Stimulated activated CD4-positive, alpha-beta T cell treated with anti-CD3 and anti-CD28 coated beads, Interleukin-2, amount 100 ng/mL, for 4 hours (primary cell): ENCODE data around the gene HOXA10.

Source experiments
- DNase-seq: peaks from one replicate; pipeline ENCODE4 v3.0.0-alpha.2; 2020; ENCODE audit warnings: low read depth

Gene HOXA10

DNA sequence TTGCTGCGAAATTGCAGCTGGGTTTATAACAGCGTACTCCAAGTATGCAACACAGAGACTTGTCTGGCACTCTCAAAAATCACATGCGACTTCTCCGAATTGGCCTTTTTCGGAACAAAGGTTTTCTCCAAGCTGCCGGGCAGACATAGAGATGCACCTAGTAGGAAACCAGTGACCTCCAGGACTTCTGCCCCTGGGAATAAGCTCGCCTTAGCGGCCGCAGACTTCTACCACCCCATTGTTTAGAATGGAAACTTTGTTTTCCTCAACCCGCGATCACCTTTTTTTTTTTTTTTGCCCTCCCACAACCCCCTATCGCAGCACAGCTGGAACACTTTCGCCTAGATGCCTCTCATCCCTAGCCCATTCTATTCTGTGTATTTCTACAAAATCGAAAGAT lies 4.9 kb upstream of the HOXA10 start:
- DNase-seq: no peak

DNA sequence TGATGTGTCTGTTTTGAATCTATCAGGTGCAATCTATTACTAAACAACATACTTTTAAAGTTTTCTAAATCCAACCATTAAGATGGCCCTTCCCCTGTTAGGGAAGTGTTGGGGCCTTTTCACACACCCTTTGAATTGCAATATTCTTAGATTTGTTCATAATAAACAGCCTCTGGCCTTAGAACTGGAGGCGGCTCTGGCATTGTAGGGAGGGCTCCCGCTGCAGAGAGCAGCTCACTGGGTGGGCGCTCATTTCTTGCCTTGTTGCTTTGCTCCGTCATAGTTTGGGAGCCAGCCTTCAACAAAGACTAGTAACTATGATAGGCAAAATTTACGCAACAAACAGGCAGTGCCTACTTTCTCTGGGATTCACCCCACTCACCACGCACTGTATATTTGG lies 4.2 kb upstream of the HOXA10 start:
- no peak for DNase-seq

DNA sequence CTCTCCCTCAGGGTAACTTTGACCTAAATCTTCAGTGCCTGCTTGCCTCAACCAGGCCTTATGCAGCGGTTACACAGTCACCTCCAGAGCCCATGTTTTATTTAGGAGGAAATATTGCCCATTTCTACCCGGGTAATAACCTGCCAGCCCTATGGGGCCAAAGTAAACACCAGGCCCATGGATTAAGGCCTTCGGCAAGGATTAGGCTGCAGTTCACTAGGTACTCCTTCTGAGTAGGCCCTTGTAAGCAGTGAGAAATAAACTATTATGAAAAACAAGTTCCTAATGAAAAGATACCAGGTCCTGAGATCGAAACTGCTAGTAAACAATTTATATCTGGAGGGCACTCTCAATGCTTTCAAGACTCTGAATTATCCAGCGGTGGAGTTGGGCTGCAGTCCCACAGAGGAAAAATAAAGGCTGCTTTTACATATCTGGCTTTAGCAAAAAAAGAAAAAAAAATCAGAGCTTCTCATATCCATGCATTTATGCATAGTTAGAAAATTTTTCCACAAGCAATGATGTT lies 3.7 kb upstream of the HOXA10 start:
- no peak for DNase-seq

DNA sequence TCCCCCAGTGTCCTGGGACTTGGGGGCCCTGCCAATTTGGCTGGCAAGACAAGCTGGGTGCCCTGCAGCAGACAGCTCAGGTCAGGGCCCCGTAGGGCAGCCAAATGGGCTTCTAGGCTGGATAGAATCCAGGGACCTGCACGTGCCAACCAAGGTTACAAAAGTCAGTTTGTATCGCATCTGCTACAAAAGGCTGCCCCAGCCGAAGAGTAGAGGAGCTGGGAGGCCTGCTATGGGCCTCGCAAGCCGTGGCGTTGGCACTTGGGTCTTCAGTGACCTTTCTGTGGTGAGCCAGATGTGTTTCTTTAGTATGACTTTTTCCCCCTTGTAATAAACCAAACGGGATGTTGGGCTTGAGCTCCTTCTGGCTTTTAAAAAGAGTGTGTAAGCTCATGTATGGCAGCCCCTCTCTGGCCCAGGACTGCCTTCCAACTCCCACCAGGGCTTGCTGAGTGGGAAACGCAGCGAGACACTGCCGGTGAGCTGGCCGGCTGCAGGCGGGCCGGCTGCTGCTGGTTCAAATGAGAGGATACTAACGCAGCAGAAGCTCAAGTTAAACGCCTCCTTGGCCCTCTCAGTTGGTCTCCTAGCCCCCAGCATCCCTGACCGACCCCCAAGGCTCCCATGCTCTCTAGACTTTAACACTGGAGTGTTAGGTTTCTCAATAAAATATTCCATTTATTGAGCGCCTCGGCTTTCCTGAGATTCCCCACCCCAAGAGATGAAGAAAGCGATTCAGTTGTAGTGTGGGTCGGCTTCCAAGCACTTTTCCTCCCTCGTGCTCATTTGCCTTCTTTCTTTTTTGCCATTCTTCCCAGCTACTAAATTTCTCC lies 3.1 kb upstream of the HOXA10 start:
- DNase-seq: no peak

DNA sequence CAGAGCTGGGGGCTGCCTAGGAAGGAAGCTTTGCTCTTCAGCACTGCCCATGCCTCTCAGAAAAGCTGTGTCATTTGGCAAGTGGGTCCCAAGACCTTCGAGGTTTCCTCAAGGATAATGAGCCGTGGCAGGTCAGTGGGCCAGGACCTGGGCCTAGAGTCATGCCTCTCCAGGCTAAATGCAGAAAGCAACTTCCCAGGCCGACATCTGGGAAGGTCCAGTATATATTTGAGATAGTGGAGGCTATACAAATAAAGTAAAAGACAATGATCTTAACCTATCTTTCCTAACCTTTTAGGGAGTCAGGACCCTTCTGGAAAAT lies 2.4 kb upstream of the HOXA10 start:
- DNase-seq: no peak

DNA sequence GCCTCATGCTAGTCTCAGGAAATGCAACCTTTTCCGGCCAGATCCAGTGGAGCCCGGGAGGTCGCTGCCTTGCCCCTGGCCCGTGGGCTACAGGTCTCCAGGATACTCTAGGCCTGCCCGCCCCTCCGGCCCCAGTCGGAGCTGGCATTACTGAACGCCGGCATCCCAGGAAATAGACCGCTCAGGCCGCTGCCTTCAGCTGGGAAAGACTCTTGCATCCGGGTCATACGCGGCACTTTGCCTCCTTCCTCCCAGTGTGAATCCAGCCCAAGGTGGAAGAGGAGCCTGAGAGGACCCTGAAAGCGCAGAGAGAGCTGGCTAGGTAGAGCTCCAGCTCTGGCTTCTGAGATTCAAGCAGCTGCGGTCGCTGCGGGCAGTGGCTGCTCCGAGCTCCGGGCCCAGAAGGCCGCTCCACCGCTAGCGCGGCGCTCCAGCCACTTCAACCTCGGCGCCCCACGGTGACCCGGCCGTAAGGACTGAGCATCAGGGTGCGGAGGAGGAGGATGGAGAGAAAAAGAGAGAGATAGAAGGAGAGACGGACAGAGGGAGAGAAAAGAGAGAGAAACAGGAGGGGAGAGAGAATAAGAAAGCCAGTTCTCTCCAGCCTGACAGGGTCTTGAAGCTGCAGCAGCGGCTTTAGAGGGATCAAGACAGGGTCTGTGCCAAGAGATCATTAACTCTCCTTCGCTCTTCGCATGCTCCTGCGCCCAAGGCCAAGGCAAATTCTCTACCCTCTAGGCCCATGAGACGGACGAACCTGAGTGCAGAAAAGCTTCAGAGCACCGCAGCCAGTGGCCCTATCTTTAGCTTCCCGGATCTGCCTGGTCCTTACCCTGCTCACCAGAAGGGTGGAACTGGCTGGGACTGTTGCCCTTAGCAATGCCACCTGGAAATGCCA lies 1.8 kb upstream of the HOXA10 start:
- no peak for DNase-seq

DNA sequence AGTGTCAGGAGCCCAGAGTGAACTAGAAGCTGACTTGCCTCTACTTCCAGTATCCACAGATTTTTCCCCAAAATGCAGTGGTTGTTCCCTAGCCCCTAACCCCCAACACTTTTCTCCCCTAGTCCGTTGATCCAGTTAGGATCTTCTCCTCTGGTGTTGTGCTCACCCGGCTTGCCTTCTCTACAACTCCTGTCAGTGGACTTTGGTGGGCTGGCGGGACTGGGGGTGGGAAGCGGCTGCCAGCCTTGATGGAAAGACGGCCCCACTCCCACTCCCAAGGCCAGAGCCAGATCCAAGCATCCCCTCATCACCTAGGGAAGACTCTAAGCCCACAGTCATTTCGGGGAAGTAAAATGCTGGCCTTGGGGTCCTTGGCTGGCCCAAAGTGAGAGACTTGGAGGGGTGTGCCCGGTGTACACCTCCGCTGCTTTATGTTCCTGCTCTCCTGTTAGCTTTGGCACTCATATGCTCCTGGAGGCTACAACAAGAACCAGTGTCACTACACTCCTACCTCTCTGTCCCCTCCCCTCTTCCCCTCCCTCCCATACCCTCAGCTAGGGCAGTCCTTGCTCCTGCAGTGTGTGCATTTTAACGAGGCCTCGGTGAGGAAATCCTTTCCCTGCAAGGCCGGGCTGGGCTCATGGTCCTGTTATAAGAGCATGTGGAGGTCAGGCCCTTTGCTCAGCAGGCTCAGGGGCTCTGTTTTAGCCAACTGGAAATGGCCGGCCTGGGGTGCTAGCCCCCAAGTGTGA lies 930 bp upstream of the HOXA10 start:
- DNase-seq: no peak

DNA sequence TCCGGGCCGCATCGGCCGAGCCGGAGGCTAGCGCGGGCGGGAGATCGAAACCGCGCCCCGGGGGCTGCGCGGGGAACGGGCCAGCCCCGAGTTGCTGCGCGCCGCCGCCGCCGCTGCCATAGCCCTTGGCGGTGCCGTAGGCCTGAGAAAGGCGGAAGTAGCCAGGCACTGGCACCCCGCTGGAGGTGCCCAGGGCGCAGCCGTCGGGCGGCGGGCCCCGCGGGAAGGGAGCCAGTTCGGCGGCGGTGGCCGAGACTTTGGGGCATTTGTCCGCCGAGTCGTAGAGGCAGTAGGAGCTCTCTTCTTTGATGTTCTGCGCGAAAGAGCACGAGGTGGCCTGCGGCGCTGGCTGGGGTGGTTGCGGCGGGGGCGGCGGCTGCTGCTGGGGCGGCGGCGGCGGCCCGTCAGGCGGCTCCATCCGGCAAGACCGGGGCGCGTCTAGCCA lies 587 bp downstream of the HOXA10 start:
- DNase-seq: no peak

DNA sequence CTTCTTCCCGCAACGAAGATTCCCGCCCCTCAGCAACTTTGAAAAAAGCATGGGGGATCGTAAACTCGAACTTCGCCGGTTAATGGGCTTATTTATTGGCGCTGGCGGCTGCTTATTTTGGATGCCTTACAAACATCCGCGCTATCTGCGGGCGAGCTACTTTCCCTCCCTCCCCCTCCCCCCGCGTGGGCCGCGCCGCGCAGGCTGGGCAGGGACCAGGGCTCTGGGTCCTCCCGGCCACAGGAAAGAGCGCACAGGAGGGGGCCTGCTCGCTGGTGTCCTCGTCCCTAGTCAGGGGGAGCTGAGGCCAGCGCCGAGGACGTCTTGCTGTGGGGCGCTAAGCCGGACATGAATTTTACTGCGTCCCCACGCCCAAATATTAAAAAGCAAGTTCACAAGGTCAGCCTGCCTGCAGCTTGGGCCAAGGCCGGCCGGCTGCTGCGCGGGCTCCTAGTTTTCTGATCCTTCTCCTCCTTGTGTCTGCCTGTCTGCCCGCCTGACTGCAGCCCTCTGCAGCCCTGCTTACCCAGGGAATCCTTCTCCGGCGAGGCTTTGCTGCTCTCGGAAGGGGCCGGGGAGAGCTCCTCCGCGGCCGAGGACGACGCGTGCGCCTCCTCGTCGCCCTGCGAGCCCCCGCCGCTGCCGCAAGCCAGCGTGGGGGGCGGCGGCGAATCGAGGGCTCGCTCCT lies 1.2 kb downstream of the HOXA10 start:
- DNase-seq: no peak

DNA sequence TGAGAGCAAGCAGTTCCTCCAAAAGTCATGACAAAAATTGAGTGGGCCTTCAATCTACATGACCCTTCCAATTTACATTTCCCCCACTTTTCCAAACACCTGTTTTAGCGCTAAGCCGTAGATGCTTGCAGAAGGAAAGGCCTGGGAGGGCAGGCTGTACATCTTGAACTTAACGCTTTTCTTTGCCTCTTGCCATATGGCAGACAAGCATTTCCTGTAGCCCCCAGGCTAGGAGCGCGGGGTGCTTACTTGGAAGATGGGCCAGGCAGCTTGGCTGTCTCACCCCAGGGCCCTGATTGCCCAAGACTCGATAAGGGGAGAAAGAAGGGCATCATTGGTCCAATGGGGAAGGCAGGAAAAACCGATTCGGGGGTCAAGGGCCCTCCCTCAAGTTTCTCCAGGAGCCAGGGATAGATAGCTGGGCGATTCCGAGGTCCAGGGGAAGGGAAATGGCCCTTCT lies 1.8 kb downstream of the HOXA10 start:
- DNase-seq: no peak

DNA sequence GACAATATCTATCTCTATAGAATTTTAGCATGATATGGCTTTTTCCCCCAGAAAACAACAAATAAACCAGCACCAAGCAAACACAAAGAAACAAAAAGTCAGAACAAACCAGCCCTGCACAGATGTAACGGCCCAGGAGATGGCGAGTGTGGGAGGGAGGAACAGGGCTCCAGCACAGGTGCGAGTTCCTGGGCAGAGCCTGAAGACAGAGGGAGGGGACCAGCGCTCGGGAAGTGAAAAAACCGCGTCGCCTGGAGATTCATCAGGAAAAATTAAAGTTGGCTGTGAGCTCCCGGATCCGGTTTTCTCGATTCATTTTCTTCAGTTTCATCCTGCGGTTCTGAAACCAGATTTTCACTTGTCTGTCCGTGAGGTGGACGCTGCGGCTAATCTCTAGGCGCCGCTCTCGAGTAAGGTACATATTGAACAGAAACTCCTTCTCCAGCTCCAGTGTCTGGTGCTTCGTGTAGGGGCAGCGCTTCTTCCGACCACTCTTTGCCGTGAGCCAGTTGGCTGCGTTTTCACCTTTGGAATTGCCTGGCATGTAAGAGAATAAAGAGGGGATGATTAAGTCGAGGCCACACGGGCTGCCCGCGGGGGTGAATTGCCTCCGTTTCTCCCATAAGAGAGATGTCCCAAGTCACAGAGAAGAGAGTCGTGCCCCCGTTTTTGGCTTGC lies 2.3 kb downstream of the HOXA10 start:
- DNase-seq: no peak

DNA sequence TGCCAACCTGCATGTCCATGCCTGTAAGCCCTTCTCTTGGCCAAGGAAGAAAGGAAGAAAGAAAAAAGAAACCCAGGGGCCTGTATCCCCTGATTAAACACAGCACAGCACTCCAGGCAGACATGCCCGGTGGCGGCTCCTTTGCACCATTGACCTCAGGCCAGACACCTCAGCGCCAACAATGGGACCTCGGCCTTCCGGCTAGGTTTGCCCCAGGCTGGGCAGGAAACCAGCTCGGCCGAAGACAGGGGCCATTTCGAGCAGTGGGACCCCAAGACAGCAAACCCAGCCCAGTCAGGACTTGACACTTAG lies 2.8 kb downstream of the HOXA10 start:
- DNase-seq: no peak

DNA sequence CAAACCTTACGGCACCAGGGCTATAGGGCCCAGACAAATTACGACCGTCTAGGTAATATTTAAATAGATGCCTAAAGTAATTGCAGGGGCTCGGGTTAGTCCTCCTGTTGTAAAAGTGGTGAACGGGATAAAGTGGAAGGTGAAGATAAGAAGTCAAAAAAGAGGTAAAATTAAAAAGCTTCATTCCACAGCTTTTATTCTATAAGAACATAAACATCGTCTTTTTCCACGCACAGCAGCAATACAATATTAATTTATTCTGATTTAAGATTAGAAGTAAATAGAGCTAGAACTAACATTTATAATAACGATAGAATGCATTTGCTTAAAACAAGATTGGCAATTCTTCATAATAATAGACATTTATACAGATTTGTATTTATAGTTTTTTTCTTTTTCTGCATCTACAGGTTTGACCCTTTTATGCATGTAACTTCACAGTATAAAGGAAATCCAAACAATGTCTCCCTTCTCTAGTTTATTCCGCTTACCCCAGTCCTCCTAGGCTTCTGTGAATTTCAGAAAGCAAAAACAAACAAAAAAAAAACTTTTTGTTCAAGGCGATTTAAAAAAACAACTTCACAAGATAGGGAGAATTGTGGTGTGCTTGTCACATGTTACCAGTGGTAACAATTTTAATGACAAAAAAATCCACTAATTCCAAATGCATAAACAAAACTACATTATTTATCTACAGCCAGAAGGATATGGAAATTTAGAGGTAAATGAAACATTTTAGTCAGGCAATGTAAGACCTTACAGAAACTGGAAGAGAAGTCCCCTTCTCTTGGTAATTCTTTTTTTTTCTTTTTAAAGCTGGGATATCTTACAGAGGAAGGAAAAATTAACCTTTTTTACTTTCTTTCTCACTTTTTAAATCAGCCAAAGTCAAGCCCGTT lies 3.4 kb downstream of the HOXA10 start:
- DNase-seq: no peak

DNA sequence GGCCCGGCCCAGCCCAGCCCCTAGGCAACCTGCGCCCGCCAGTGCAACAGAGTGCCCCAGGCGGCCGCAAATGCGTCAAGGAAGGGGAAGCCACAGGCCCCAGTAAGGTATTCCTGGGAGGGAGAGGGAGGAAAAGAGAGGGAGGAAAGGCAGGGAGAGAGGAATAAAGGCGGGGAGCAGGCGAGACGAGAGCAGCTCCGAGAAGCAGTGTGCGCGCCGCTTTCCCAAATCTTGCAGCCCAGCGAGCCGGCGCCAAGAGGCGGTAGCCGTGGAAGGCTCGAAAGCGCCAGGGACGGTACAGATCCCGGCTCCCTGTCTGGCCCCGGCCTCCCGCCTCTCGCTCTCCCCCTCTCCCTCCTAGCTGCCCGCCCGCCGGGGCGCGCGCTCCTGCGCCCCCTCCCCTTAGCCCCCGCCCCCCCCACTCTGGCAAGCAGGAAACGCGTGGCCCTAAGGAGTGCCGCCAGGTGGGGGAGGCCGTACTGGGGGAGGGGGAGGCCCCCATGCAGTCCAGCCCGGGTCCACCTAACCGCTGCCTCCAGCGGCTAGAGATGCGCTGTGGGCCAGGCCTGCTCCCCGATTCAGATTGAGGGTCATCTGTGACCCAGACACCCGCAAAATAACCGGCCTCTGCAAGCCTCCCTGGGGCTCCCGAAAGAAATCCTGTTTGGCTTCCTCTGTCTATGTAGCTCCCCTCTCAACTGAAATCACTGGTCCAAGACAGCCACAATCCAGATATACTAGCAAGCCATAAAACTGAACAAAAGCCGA lies 4.3 kb downstream of the HOXA10 start:
- DNase-seq: no peak

DNA sequence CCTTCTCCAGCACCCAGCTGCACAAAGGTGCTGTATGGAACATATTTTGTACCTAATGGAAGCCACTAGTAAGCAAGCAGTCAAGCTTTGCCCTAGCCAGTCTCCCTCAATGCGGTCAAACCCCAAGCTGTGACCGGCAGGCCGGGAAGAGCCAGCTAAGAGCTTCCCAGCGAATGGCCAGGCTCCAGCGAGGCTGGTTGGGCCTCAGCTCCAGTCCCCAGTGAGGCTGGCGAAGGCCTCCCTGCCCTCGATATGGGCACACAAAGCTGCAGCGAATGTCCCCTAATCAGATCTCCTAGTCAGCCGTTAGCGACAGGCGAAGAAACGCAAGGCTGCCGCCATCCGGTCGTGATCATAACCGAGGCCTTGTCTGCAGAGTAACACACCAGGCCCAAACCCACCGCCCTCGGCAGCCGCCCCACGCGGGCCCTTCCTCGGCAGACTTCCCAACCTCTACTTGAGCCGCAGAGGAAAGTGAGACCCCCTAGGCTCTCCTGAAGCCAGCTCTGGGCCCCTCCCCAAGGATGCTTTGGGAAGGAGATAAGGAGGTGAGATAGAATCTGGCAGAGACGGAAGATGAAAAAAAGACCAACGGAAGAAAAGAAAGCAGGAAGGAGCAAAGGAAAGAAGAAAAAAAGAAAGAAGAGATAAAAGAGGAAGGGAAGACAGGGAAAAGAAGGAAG lies 5.7 kb downstream of the HOXA10 start:
- no peak for DNase-seq

DNA sequence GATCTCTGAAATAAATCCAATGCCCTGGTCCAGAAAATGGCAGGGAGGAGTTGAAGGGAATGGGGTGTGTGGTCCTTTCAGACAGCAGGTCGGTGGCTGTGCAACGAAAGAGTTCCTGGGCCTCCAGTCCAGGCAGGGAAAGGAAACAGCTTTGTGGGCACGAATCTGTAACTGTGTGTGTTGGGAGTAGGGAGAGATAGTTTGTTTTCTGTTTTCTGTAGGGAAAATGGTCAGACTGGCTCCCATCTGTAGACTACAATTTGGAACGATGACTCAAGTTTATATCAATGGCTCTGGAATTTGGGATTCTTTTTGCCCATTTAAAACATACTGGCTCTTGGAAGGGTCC lies 6.2 kb downstream of the HOXA10 start:
- DNase-seq: no peak

DNA sequence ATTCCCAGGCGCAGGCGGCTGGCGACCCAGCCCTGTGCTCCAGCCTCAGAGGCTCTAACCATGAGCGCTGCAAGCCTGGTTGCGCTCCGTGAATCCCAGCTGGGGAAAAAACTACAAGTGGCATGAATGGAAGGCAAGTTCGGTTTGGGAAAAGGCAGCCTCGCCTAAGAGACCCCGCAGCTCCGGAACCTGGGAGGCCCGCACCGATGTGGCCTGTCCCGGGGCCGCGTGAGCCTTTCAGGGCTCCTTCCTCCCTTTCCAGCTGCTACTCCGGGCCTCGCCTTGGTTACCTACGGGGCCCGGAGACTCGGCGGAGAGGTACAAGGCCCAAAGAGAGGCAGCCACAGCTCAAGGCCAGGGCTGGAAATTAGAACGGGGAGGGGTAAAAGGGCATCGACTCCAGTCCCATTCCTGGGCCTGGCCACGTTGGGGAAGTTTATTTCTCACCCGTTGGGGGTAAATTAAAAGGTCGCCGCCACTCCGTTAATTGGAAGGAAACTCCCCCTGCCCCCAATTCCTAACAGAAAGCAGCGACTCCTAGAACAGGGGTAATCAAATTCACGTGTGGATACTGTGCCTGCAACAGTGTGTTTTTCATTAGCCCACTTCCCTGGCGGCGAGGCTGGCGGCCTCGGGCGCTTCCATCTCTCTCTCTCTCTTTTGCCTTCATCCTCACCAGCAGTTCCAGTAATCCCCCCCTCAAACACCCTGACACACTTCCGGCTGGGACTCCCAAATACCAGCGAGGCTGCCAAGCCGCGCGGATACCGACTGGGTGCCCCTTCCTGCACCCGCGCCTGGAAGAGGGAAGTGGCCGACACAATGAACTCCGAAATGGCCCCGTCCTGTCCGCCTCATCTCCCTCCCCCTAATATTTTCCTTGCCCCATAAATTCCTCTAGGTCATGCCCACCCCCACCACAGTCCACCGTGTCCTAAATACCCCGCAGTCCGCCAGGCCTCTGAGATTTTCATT lies 7.3 kb downstream of the HOXA10 start:
- DNase-seq: no peak
